GM12878 (cell line): ENCODE measurements around the gene DOCK1. TPM values are rescaled to one million over a fixed set of nuclear protein-coding genes. Genes with fewer than 3 reads are reported as not detected.

Experiments
- ATAC-seq: fragments of 200-7000 bp; cut with Tn5 transposase; 3 replicates; pipeline ENCODE4 v1.9.1; 2020; ENCODE audit warnings: mild to moderate bottlenecking, moderate library complexity
- BruUV-seq: library from RNA; stranded (reverse); fragments of 400-500 nt; replicated peaks from 2 replicates; lab custom pipeline; 2021; lab: Mats Ljungman, UMichigan
- CTCF ChIA-PET: fragments of 300-600 bp; sonication (Branson Sonifier 250); formaldehyde crosslinking; extraction: SDS; loops from one replicate; lab custom pipeline; 2021; ENCODE audit warnings: inconsistent platforms; lab: Yijun Ruan, JAX
- POLR2A ChIA-PET: fragments of 350-600 bp; formaldehyde crosslinking; extraction: SDS; loops from one replicate; lab custom pipeline; 2021; ENCODE audit warnings: inconsistent platforms; lab: Charles Lee
- RAD21 ChIA-PET: fragments of 300-600 bp; sonication (Branson Sonifier 250); formaldehyde crosslinking; loops from one replicate; lab custom pipeline; 2023; ENCODE audit warnings: antibody characterized with exemption; ENCODE audit not compliant: unreplicated experiment; lab: Charles Lee
- SMC1A ChIA-PET: fragments of 300-600 bp; sonication (Branson Sonifier 250); formaldehyde crosslinking; loops from one replicate; lab custom pipeline; 2023; ENCODE audit not compliant: unreplicated experiment, uncharacterized antibody; lab: Charles Lee
- DNase-seq: peaks from one replicate; pipeline ENCODE4 v3.0.0-alpha.2; 2011; ENCODE audit warnings: low read depth, low spot score
- FAIRE-seq: peaks from 3 replicates; lab custom pipeline; 2011; peaks lifted over from hg19 to GRCh38; lab: Jason Lieb, UNC
- H2AFZ ChIP-seq: 2 replicates; pipeline ENCODE4 v1.6.0; 2011; ENCODE audit warnings: low read depth, low read length, control low read depth; ENCODE audit not compliant: control insufficient read depth
- H3K27ac ChIP-seq: 2 replicates; pipeline ENCODE4 v1.5.1; 2011; ENCODE audit warnings: control low read depth; ENCODE audit not compliant: control insufficient read depth, insufficient read depth
- H3K27me3 ChIP-seq, 2 experiments: replicated peaks in 1 of 2; 2 replicates each; pipeline versions ENCODE4 v1.6.0 to v1.6.1; 2011; ENCODE audit warnings: low read length in 1 of 2; ENCODE audit not compliant: control insufficient read depth in 2 of 2, insufficient read depth in 2 of 2
- H3K36me3 ChIP-seq, 2 experiments: 2 replicates each; pipeline ENCODE4 v1.5.1; 2011; ENCODE audit warnings: low read length in 1 of 2; ENCODE audit not compliant: control insufficient read depth in 2 of 2, insufficient read depth in 2 of 2
- H3K4me1 ChIP-seq: 2 replicates; pipeline ENCODE4 v1.6.1; 2011; ENCODE audit warnings: mild to moderate bottlenecking, low read length, moderate library complexity, mixed read lengths; ENCODE audit not compliant: control insufficient read depth, insufficient read depth
- H3K4me2 ChIP-seq: 2 replicates; pipeline ENCODE4 v1.6.0; 2011; ENCODE audit warnings: control low read depth; ENCODE audit not compliant: control insufficient read depth, insufficient read depth
- H3K4me3 ChIP-seq: fragments of 200-600 bp; sonication (generic); 2 replicates; pipeline ENCODE4 v1.5.1; 2016
- H3K79me2 ChIP-seq: 2 replicates; pipeline ENCODE4 v1.6.0; 2011; ENCODE audit warnings: low read length; ENCODE audit not compliant: control insufficient read depth, insufficient read depth
- H3K9ac ChIP-seq: 2 replicates; pipeline ENCODE4 v1.8.0; 2011; ENCODE audit warnings: low read length, control low read depth, mixed read lengths; ENCODE audit not compliant: control insufficient read depth, insufficient read depth
- H3K9me3 ChIP-seq: replicated peaks from 3 replicates; pipeline ENCODE4 v1.5.1; 2011; ENCODE audit warnings: mild to moderate bottlenecking, low read length; ENCODE audit not compliant: control insufficient read depth, insufficient read depth
- H4K20me1 ChIP-seq: 2 replicates; pipeline ENCODE4 v1.6.0; 2011; ENCODE audit not compliant: control insufficient read depth, insufficient read depth
- BMI1 ChIP-seq: fragments of 450-650 bp; IDR thresholded peaks from 2 replicates; pipeline ENCODE4 v1.6.1; 2016; ENCODE audit warnings: mild to moderate bottlenecking, moderate library complexity, borderline replicate concordance
- CHD4 ChIP-seq: fragments of 200-600 bp; sonication (generic); IDR thresholded peaks from 2 replicates; pipeline ENCODE4 v1.6.1; 2016; ENCODE audit warnings: mild to moderate bottlenecking
- ESRRA ChIP-seq: IDR thresholded peaks from 2 replicates; pipeline ENCODE4 v1.6.1; 2012; ENCODE audit warnings: mild to moderate bottlenecking, low read length, improper control_type of control experiment
- HDAC2 ChIP-seq: fragments of 200-600 bp; sonication (generic); IDR thresholded peaks from 2 replicates; pipeline ENCODE4 v1.6.1; 2017
- IKZF2 ChIP-seq, 2 experiments: fragments of 450-650 bp; IDR thresholded peaks; 2 replicates each; pipeline ENCODE4 v1.6.1; 2017; ENCODE audit warnings: mild to moderate bottlenecking in 2 of 2, moderate library complexity in 2 of 2
- KAT2A ChIP-seq: conservative IDR thresholded peaks from 2 replicates; pipeline ENCODE4 v1.6.1; 2011; ENCODE audit warnings: low read depth, low read length; ENCODE audit not compliant: control insufficient read depth
- MYB ChIP-seq: fragments of 150-350 bp; IDR thresholded peaks from 2 replicates; pipeline ENCODE4 v1.6.1; 2014; ENCODE audit warnings: mild to moderate bottlenecking, low read depth, low read length, borderline replicate concordance
- PAX8 ChIP-seq: fragments of 450-650 bp; IDR thresholded peaks from 2 replicates; pipeline ENCODE4 v1.6.1; 2017; ENCODE audit warnings: mild to moderate bottlenecking, moderate library complexity
- SP1 ChIP-seq: IDR thresholded peaks from one replicate; pipeline ENCODE4 v1.6.1; 2011; ENCODE audit warnings: low read depth, low read length
- TCF12 ChIP-seq: IDR thresholded peaks from 2 replicates; pipeline ENCODE4 v1.6.1; 2011; ENCODE audit warnings: low read depth, mild to moderate bottlenecking, low read length
- USF2 ChIP-seq: IDR thresholded peaks from 2 replicates; pipeline ENCODE4 v1.6.1; 2011; ENCODE audit warnings: low read depth, low read length, improper control_type of control experiment, borderline replicate concordance
- ZBTB11 ChIP-seq: fragments of 450-650 bp; formaldehyde crosslinking; IDR thresholded peaks from 2 replicates; pipeline ENCODE4 v1.5.0; 2022; ENCODE audit warnings: mild to moderate bottlenecking, missing genetic modification characterization
- WGBS: methylation state at CpG from one replicate; pipeline ENCODE4 v1.1.6; 2016; ENCODE audit warnings: low lambda C conversion rate; ENCODE audit not compliant: insufficient replicate concordance, insufficient coverage; ENCODE audit errors: missing lambda C conversion rate; 5-methylcytosine and 5-hydroxymethylcytosine counted together
- in situ Hi-C: fragments of 300-500 bp; cut with MboI; formaldehyde crosslinking; loops from 9 replicates; pipeline ENCODE4 v1.14.3; 2018; ENCODE audit warnings: mixed read lengths
- intact Hi-C: fragments of 100-400 bp; cut with micrococcal nuclease; formaldehyde crosslinking; loops from one replicate; pipeline ENCODE4 v1.14.2; 2022; ENCODE audit not compliant: unreplicated experiment
- polyA plus RNA-seq, 11 experiments: library from polyadenylated mRNA; depleted of rRNA in 4 of 11; unstranded in 6 of 11; stranded (reverse) in 5 of 11; fragments of >200 nt; fragmentation: Nextera tagmentation in 4 of 11; fragmentation: Illumina TruSeq in 1 of 11; extraction: Ambion mirVana in 4 of 11; extraction: Trizol in 1 of 11; gene quantifications; 1 replicate in 1 of 11; 2 replicates in 10 of 11; pipeline versions ENCODE4 v1.2.1 to v1.2.3, GENCODE V29; 2011 to 2016; ENCODE audit warnings: inconsistent platforms in 2 of 11, missing spikeins in 2 of 11, low read depth in 1 of 11
- total RNA-seq, 4 experiments: library from RNA; depleted of rRNA in 3 of 4; stranded (reverse); fragments of >200 nt in 3 of 4; fragmentation: Illumina TruSeq in 1 of 4; extraction: Trizol in 1 of 4; gene quantifications; 2 replicates each; pipeline versions ENCODE4 v1.2.1 to v1.2.3, GENCODE V29; 2013 to 2021
- TF ChIP-seq, protein P1 (sequence below): IDR thresholded peaks from 2 replicates; pipeline ENCODE4 v1.6.1; 2012; ENCODE audit warnings: low read length, inconsistent platforms
- TF ChIP-seq, protein P2 (sequence below): fragments of 450-650 bp; IDR thresholded peaks from 2 replicates; pipeline ENCODE4 v1.6.1; 2017; ENCODE audit warnings: antibody characterized with exemption, mild to moderate bottlenecking, moderate library complexity
- TF ChIP-seq, protein P3 (sequence below): fragments of 450-650 bp; conservative IDR thresholded peaks from 2 replicates; pipeline ENCODE4 v1.6.1; 2017; ENCODE audit warnings: mild to moderate bottlenecking, moderate library complexity

DOCK1 gene
- total and polyA plus RNA-seq, 10 of the 15 experiments (the other 5 are each of a cell fraction or from before 2014, with no cell fraction given): 0.05 to 0.18 TPM; not detected in 8

GRCh38 chr10:126931544-126931943, 26.3 kb downstream of the DOCK1 start:
- no peaks in the 10 kb centered on the region; the same call in 2 of the 3 replicates for H3K9me3 ChIP-seq
- FAIRE-seq: no peak
- SMC1A ChIA-PET: no interaction called here
- no peak overlapping the region for H2AFZ ChIP-seq
- ATAC-seq: no peak
- WGBS: 55% methylated on average over 7 of the region's 7 CpGs
- RAD21 ChIA-PET: no interaction called here
- H3K4me2 ChIP-seq: no peak overlapping the region
- intact Hi-C loops (no loop called here), in situ Hi-C loops (no loop called here)
- no peaks in the 10 kb centered on the region for H3K27me3 ChIP-seq
- no peak overlapping the region for H3K27ac ChIP-seq
- H3K4me1 ChIP-seq: no peaks in the 10 kb centered on the region
- DNase-seq: no peak
- POLR2A ChIA-PET: no interaction called here
- no peaks in the 10 kb centered on the region for H3K79me2 ChIP-seq
- no TSS peak for BruUV-seq
- CTCF ChIA-PET: no interaction called here
- H3K36me3 ChIP-seq: no peaks in the 10 kb centered on the region
- no peaks in the 10 kb centered on the region for H4K20me1 ChIP-seq
- no peak overlapping the region for H3K4me3 ChIP-seq
- no peak overlapping the region for H3K9ac ChIP-seq
- TF ChIP-seq MYB: no peak
- no peak for TF ChIP-seq IKZF2 (IDR thresholded peaks at IDR 0.05)
- TF ChIP-seq BMI1: no peak
- TF ChIP-seq, protein P1, sequence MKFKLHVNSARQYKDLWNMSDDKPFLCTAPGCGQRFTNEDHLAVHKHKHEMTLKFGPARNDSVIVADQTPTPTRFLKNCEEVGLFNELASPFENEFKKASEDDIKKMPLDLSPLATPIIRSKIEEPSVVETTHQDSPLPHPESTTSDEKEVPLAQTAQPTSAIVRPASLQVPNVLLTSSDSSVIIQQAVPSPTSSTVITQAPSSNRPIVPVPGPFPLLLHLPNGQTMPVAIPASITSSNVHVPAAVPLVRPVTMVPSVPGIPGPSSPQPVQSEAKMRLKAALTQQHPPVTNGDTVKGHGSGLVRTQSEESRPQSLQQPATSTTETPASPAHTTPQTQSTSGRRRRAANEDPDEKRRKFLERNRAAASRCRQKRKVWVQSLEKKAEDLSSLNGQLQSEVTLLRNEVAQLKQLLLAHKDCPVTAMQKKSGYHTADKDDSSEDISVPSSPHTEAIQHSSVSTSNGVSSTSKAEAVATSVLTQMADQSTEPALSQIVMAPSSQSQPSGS: no peak
- no peak for TF ChIP-seq CHD4
- no peak for TF ChIP-seq SP1
- no peak for TF ChIP-seq USF2
- TF ChIP-seq, protein P2, sequence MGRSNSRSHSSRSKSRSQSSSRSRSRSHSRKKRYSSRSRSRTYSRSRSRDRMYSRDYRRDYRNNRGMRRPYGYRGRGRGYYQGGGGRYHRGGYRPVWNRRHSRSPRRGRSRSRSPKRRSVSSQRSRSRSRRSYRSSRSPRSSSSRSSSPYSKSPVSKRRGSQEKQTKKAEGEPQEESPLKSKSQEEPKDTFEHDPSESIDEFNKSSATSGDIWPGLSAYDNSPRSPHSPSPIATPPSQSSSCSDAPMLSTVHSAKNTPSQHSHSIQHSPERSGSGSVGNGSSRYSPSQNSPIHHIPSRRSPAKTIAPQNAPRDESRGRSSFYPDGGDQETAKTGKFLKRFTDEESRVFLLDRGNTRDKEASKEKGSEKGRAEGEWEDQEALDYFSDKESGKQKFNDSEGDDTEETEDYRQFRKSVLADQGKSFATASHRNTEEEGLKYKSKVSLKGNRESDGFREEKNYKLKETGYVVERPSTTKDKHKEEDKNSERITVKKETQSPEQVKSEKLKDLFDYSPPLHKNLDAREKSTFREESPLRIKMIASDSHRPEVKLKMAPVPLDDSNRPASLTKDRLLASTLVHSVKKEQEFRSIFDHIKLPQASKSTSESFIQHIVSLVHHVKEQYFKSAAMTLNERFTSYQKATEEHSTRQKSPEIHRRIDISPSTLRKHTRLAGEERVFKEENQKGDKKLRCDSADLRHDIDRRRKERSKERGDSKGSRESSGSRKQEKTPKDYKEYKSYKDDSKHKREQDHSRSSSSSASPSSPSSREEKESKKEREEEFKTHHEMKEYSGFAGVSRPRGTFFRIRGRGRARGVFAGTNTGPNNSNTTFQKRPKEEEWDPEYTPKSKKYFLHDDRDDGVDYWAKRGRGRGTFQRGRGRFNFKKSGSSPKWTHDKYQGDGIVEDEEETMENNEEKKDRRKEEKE: no peak
- no peak for TF ChIP-seq HDAC2
- TF ChIP-seq KAT2A: no peak
- TF ChIP-seq ESRRA: no peak
- TF ChIP-seq, protein P3, sequence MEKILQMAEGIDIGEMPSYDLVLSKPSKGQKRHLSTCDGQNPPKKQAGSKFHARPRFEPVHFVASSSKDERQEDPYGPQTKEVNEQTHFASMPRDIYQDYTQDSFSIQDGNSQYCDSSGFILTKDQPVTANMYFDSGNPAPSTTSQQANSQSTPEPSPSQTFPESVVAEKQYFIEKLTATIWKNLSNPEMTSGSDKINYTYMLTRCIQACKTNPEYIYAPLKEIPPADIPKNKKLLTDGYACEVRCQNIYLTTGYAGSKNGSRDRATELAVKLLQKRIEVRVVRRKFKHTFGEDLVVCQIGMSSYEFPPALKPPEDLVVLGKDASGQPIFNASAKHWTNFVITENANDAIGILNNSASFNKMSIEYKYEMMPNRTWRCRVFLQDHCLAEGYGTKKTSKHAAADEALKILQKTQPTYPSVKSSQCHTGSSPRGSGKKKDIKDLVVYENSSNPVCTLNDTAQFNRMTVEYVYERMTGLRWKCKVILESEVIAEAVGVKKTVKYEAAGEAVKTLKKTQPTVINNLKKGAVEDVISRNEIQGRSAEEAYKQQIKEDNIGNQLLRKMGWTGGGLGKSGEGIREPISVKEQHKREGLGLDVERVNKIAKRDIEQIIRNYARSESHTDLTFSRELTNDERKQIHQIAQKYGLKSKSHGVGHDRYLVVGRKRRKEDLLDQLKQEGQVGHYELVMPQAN: no peak
- no peak for TF ChIP-seq TCF12
- TF ChIP-seq ZBTB11 (CRISPR knock-in tag): no peak
- TF ChIP-seq PAX8: no peak
